Measurements from ENCODE around the gene RNASEH1.
"Not testable (repeated sequence)": the region's sequence is repeated elsewhere in the genome, so short reads cannot be mapped to it uniquely, and the experiment has no call there.

Gene RNASEH1

GRCh38 chr2:3513026-3513810 lies 44.9 kb downstream of the RNASEH1 start:
- Mint-ChIP-seq H3K9me3 (peaks cover 0 to 3% of the 10 kb centered on the region in 2 donors), H3K4me1 (ENCODE audit: low read depth in 2 of 2) (no peaks in the 10 kb centered on the region), H3K27ac (no peak overlapping the region), H3K27me3 (no peaks in the 10 kb centered on the region), H3K36me3 (ENCODE audit: insufficient read depth) (peaks cover 28% of the 10 kb centered on the region), H3K4me3 (no peak overlapping the region)
- DNase-seq (no peak), ATAC-seq (replicated peaks) (no peak)

GRCh38 chr2:3512086-3512485 lies 46.0 kb downstream of the RNASEH1 start:
- H3K36me3 Mint-ChIP-seq (ENCODE audit: insufficient read depth) = peaks cover 21% of the 10 kb centered on the region
- peaks cover 0 to 4% of the 10 kb centered on the region in 2 donors for H3K9me3 Mint-ChIP-seq
- no peaks in the 10 kb centered on the region for H3K4me1 Mint-ChIP-seq (ENCODE audit: low read depth in 2 of 2)
- H3K4me3 Mint-ChIP-seq = no peak overlapping the region
- DNase-seq (no peak), ATAC-seq (replicated peaks) (no peak)
- no peaks in the 10 kb centered on the region for H3K27me3 Mint-ChIP-seq
- H3K27ac Mint-ChIP-seq = no peak overlapping the region

- Mint-ChIP-seq H3K4me1 (ENCODE audit: low read depth in 2 of 2) (peaks cover 0 to 3% of the 10 kb centered on the region in 2 donors), H3K27me3 (no peaks in the 10 kb centered on the region), H3K27ac (no peak overlapping the region), H3K4me3 (no peak overlapping the region), H3K36me3 (ENCODE audit: insufficient read depth) (peaks cover 9% of the 10 kb centered on the region), H3K9me3 (peaks cover 0 to 4% of the 10 kb centered on the region in 2 donors)
- no peak for DNase-seq
- no peak for ATAC-seq (replicated peaks)
Measured at GRCh38 chr2:3505771-3506170, 52.4 kb downstream of the RNASEH1 start.

- Mint-ChIP-seq H3K9me3 (peaks cover 0 to 4% of the 10 kb centered on the region in 2 donors), H3K27me3 (no peaks in the 10 kb centered on the region), H3K4me3 (no peak overlapping the region), H3K4me1 (ENCODE audit: low read depth in 2 of 2) (peaks cover 0 to 3% of the 10 kb centered on the region in 2 donors), H3K27ac (no peak overlapping the region), H3K36me3 (ENCODE audit: insufficient read depth) (peaks cover 17% of the 10 kb centered on the region)
- DNase-seq (no peak), ATAC-seq (replicated peaks) (no peak)
Measured at GRCh38 chr2:3504741-3505140, 53.4 kb downstream of the RNASEH1 start.

- no peak overlapping the region for H3K4me3 Mint-ChIP-seq
- peak overlapping the region in 1 of 2 donors; percentile 10 for H3K27ac Mint-ChIP-seq
- peaks cover 22% of the 10 kb centered on the region for H3K36me3 Mint-ChIP-seq (ENCODE audit: insufficient read depth)
- peaks cover 0 to 3% of the 10 kb centered on the region in 2 donors for H3K4me1 Mint-ChIP-seq (ENCODE audit: low read depth in 2 of 2)
- ATAC-seq (replicated peaks) = no peak
- DNase-seq = no peak
- peaks cover 0 to 2% of the 10 kb centered on the region in 2 donors for H3K9me3 Mint-ChIP-seq
- H3K27me3 Mint-ChIP-seq = no peaks in the 10 kb centered on the region
Measured at GRCh38 chr2:3503483-3503882, 54.6 kb downstream of the RNASEH1 start.

- DNase-seq (no peak), ATAC-seq (replicated peaks) (no peak)
- Mint-ChIP-seq H3K4me1 (ENCODE audit: low read depth in 2 of 2) (peaks cover 0 to 3% of the 10 kb centered on the region in 2 donors), H3K4me3 (no peak overlapping the region), H3K9me3 (peaks cover 0 to 2% of the 10 kb centered on the region in 2 donors), H3K36me3 (ENCODE audit: insufficient read depth) (peaks cover 26% of the 10 kb centered on the region), H3K27me3 (no peaks in the 10 kb centered on the region), H3K27ac (no peak overlapping the region)
Measured at GRCh38 chr2:3503046-3503445, 55.1 kb downstream of the RNASEH1 start.

- Mint-ChIP-seq H3K4me1 (ENCODE audit: low read depth in 2 of 2) (peaks cover 0 to 3% of the 10 kb centered on the region in 2 donors), H3K27ac (no peak overlapping the region), H3K4me3 (no peak overlapping the region), H3K9me3 (no peaks in the 10 kb centered on the region), H3K36me3 (ENCODE audit: insufficient read depth) (peaks cover 30% of the 10 kb centered on the region), H3K27me3 (no peaks in the 10 kb centered on the region)
- DNase-seq (no peak), ATAC-seq (replicated peaks) (no peak)
Measured at GRCh38 chr2:3500326-3500899, 57.7 kb downstream of the RNASEH1 start.

- Mint-ChIP-seq H3K4me1 (ENCODE audit: low read depth in 2 of 2) (no peaks in the 10 kb centered on the region), H3K4me3 (no peak overlapping the region), H3K9me3 (no peaks in the 10 kb centered on the region), H3K27me3 (no peaks in the 10 kb centered on the region), H3K36me3 (ENCODE audit: insufficient read depth) (peaks cover 28% of the 10 kb centered on the region), H3K27ac (no peak overlapping the region)
- no peak for DNase-seq
- ATAC-seq (replicated peaks) = no peak
Measured at GRCh38 chr2:3498783-3499394, 59.2 kb downstream of the RNASEH1 start.

- H3K27me3 Mint-ChIP-seq; DNase-seq; H3K9me3 Mint-ChIP-seq; ATAC-seq (replicated peaks); H3K4me1 Mint-ChIP-seq (ENCODE audit: low read depth in 2 of 2); H3K27ac Mint-ChIP-seq; H3K4me3 Mint-ChIP-seq: not testable (repeated sequence)
- peaks cover 27% of the 10 kb centered on the region for H3K36me3 Mint-ChIP-seq (ENCODE audit: insufficient read depth)
Measured at GRCh38 chr2:3496708-3497080, 61.4 kb downstream of the RNASEH1 start.

Measured in effector memory CD8-positive, alpha-beta T cell (primary cell).